HepG2 (cell line): ENCODE results near the gene MYH3. TPM values are rescaled to one million over a fixed set of nuclear protein-coding genes. Genes with fewer than 3 reads are reported as not detected.

Experiments used
- ATAC-seq: fragments of 200-7000 bp; cut with Tn5 transposase; 3 replicates; pipeline ENCODE4 v1.9.1; 2020; ENCODE audit warnings: mild to moderate bottlenecking, moderate library complexity
- BruUV-seq: library from RNA; stranded (reverse); fragments of 400-500 nt; replicated peaks from 2 replicates; lab custom pipeline; 2021; lab: Mats Ljungman, UMichigan
- CTCF ChIA-PET: fragments of 300-600 bp; formaldehyde crosslinking; extraction: SDS; loops from one replicate; lab custom pipeline; 2021; ENCODE audit warnings: low total read pairs, inconsistent platforms, low intra/inter-chr PET ratio; lab: Yijun Ruan, JAX
- POLR2A ChIA-PET: fragments of 350-600 bp; sonication (Branson Sonifier 250); formaldehyde crosslinking; loops from one replicate; lab custom pipeline; 2020; ENCODE audit warnings: antibody characterized with exemption, inconsistent platforms; lab: Yijun Ruan, JAX
- DNase-seq: peaks from one replicate; pipeline ENCODE4 v3.0.0-alpha.2; 2015; ENCODE audit warnings: low spot score
- FAIRE-seq: peaks from 3 replicates; lab custom pipeline; 2011; peaks lifted over from hg19 to GRCh38; lab: Jason Lieb, UNC
- H2AFZ ChIP-seq: one replicate; pipeline ENCODE4 v1.6.1; 2011; ENCODE audit warnings: low read length, inconsistent platforms
- H3K27ac ChIP-seq: fragments of 300-600 bp; 3 replicates; pipeline ENCODE4 v1.8.0; 2011; ENCODE audit warnings: mixed run types, mild to moderate bottlenecking, mixed read lengths, low read length, inconsistent platforms; ENCODE audit not compliant: insufficient read depth; ENCODE audit errors: extremely low read length
- H3K27me3 ChIP-seq, 2 experiments: fragments of 200-600 bp in 1 of 2; 2 replicates in 1 of 2; 3 replicates in 1 of 2; pipeline versions ENCODE4 v1.6.0 to v1.8.0; 2011; ENCODE audit warnings: low read length in 2 of 2, mild to moderate bottlenecking in 2 of 2, moderate library complexity in 2 of 2, inconsistent platforms in 1 of 2; ENCODE audit not compliant: insufficient read depth in 2 of 2, control insufficient read depth in 1 of 2
- H3K36me3 ChIP-seq, 2 experiments: fragments of 200-600 bp in 1 of 2; replicated peaks in 1 of 2; 2 replicates in 1 of 2; 3 replicates in 1 of 2; pipeline versions ENCODE4 v1.5.1 to v1.8.0; 2011; ENCODE audit warnings: low read length in 2 of 2, inconsistent platforms in 1 of 2; ENCODE audit not compliant: insufficient read depth in 2 of 2, control insufficient read depth in 1 of 2
- H3K4me1 ChIP-seq: 2 replicates; pipeline ENCODE4 v1.5.1; 2012; ENCODE audit warnings: low read length, inconsistent platforms; ENCODE audit not compliant: insufficient read depth
- H3K4me2 ChIP-seq: 2 replicates; pipeline ENCODE4 v1.6.0; 2011; ENCODE audit warnings: low read depth, low read length, inconsistent platforms
- H3K4me3 ChIP-seq, 3 experiments: fragments of 200-600 bp in 1 of 3; sonication (generic), shearing (Covaris generic) in 1 of 3; replicated peaks in 1 of 3; 2 replicates each; pipeline ENCODE4 v1.5.1; 2011 to 2016; ENCODE audit warnings: low read length in 3 of 3, inconsistent platforms in 2 of 3, low read depth in 2 of 3, mild to moderate bottlenecking in 2 of 3, control low read depth in 1 of 3, mixed read lengths in 1 of 3; ENCODE audit not compliant: insufficient read depth in 1 of 3
- H3K79me2 ChIP-seq: one replicate; pipeline ENCODE4 v1.6.1; 2011; ENCODE audit warnings: low read length, inconsistent platforms; ENCODE audit not compliant: insufficient read depth
- H3K9ac ChIP-seq: 2 replicates; pipeline ENCODE4 v1.6.0; 2011; ENCODE audit warnings: mild to moderate bottlenecking, low read depth, low read length, inconsistent platforms; ENCODE audit not compliant: insufficient read depth
- H3K9me3 ChIP-seq: 2 replicates; pipeline ENCODE4 v1.5.1; 2012; ENCODE audit warnings: mild to moderate bottlenecking, low read length
- H4K20me1 ChIP-seq: 2 replicates; pipeline ENCODE4 v1.6.0; 2011; ENCODE audit warnings: inconsistent platforms, mild to moderate bottlenecking, low read length, moderate library complexity; ENCODE audit not compliant: insufficient read depth
- CHD2 ChIP-seq: IDR thresholded peaks from 2 replicates; pipeline ENCODE4 v1.6.1; 2011; ENCODE audit warnings: low read depth, low read length, improper control_type of control experiment
- E2F2 ChIP-seq: sonication (generic); formaldehyde crosslinking; IDR thresholded peaks from 2 replicates; pipeline ENCODE4 v1.4.0; 2020; ENCODE audit warnings: missing genetic modification reagents, borderline replicate concordance
- NFIB ChIP-seq: sonication (generic); formaldehyde crosslinking; IDR thresholded peaks from 2 replicates; pipeline ENCODE4 v1.9.0; 2021; ENCODE audit warnings: missing genetic modification reagents, mild to moderate bottlenecking, borderline replicate concordance
- NR2F2 ChIP-seq: IDR thresholded peaks from 2 replicates; pipeline ENCODE4 v1.6.1; 2012; ENCODE audit warnings: low read depth, inconsistent platforms, borderline replicate concordance
- TEAD2 ChIP-seq: sonication (generic); formaldehyde crosslinking; IDR thresholded peaks from 2 replicates; pipeline ENCODE4 v1.9.0; 2021; ENCODE audit warnings: missing genetic modification reagents
- TMF1 ChIP-seq: sonication (generic); formaldehyde crosslinking; IDR thresholded peaks from 2 replicates; pipeline ENCODE4 v1.8.1; 2022; ENCODE audit warnings: low read depth, missing genetic modification reagents
- XRCC5 ChIP-seq: fragments of 200-400 bp; formaldehyde crosslinking; optimal IDR thresholded peaks from 2 replicates; pipeline ENCODE3; 2017; ENCODE audit warnings: mild to moderate bottlenecking, low read length
- ZC3H13 ChIP-seq: sonication (generic); formaldehyde crosslinking; IDR thresholded peaks from 2 replicates; pipeline ENCODE4 v1.8.1; 2023; ENCODE audit warnings: mild to moderate bottlenecking, missing genetic modification reagents, moderate library complexity
- ZGPAT ChIP-seq: IDR thresholded peaks from 2 replicates; pipeline ENCODE4 v1.6.1; 2016; ENCODE audit warnings: mild to moderate bottlenecking
- ZIK1 ChIP-seq: sonication (generic); formaldehyde crosslinking; IDR thresholded peaks from 2 replicates; pipeline ENCODE4 v1.5.0; 2020; ENCODE audit warnings: mild to moderate bottlenecking, low read depth, missing genetic modification reagents, borderline replicate concordance
- ZNF501 ChIP-seq: sonication (generic); formaldehyde crosslinking; IDR thresholded peaks from 2 replicates; pipeline ENCODE4 v1.5.1; 2020; ENCODE audit warnings: mild to moderate bottlenecking, moderate library complexity, missing genetic modification reagents
- ZNF772 ChIP-seq: sonication (generic); formaldehyde crosslinking; IDR thresholded peaks from 2 replicates; pipeline ENCODE4 v1.5.0; 2020; ENCODE audit warnings: mild to moderate bottlenecking, missing genetic modification reagents
- ZSCAN30 ChIP-seq: sonication (generic); formaldehyde crosslinking; IDR thresholded peaks from 2 replicates; pipeline ENCODE4 v1.5.0; 2020; ENCODE audit warnings: mild to moderate bottlenecking, missing genetic modification reagents
- WGBS: methylation state at CpG from one replicate; pipeline ENCODE4 v1.1.6; 2017; ENCODE audit warnings: low lambda C conversion rate; 5-methylcytosine and 5-hydroxymethylcytosine counted together
- in situ Hi-C: cut with HindIII; loops from 2 replicates; pipeline ENCODE4 v1.10.0; 2017; ENCODE audit warnings: low pct_unique_long_range_greater_than_20kb; ENCODE audit not compliant: extremely low pct_ligation_motif_present
- intact Hi-C: fragments of 100-400 bp; cut with micrococcal nuclease; formaldehyde crosslinking; loops from one replicate; pipeline ENCODE4 v1.10.0; 2022; ENCODE audit not compliant: unreplicated experiment
- polyA plus RNA-seq, 8 experiments: library from polyadenylated mRNA; depleted of rRNA in 3 of 8; stranded (reverse) in 7 of 8; unstranded in 1 of 8; fragments of >200 nt; fragmentation: Illumina TruSeq in 4 of 8; extraction: Trizol in 4 of 8; gene quantifications; 2 replicates each; pipeline versions ENCODE4 v1.2.1 to v1.2.3, GENCODE V29; 2011 to 2016; ENCODE audit warnings: low read depth in 4 of 8, missing spikeins in 1 of 8, mixed read lengths in 1 of 8; ENCODE audit not compliant: insufficient read depth in 1 of 8
- total RNA-seq, 5 experiments: library from RNA; depleted of rRNA; stranded (reverse); fragments of >200 nt; fragmentation: Illumina TruSeq; extraction: Trizol; gene quantifications; 2 replicates each; pipeline ENCODE4 v1.2.3, GENCODE V29; 2016; ENCODE audit warnings: low read depth in 1 of 5
- TF ChIP-seq, protein P1 (sequence below): sonication (generic); formaldehyde crosslinking; IDR thresholded peaks from 2 replicates; pipeline ENCODE4 v1.4.0; 2020; ENCODE audit warnings: missing genetic modification reagents

MYH3 gene
- total and polyA plus RNA-seq, 2 of the 13 experiments (the other 11 are each of a cell fraction or from before 2014, with no cell fraction given): 2.5 to 4.5 TPM

DNA sequence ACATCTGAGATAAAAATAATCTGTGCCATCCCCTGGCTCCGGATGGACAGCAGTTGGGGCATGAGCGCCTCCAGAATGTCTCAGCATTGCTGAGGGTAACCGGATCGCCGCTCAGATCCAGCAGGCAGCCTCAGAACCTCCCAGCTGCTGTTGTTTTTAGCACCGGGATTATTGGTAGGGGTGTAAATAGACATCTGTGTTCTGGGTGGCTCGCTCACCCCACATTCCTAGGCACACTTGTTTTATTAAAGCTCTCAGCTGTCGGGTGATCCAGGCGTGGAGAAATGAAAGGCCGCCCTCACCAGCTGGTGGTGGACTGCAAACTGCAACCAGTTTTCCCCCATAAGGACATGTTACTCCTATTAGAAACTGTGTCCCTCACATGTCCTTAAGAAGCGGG is 32.1 kb downstream of the MYH3 start:
- H3K27ac ChIP-seq: no peak overlapping the region
- no peak for ATAC-seq
- peaks cover 0 to 5% of the 10 kb centered on the region in 2 experiments; a peak in 2 of 5 replicates for H3K27me3 ChIP-seq
- no peak overlapping the region for H3K4me3 ChIP-seq
- H3K9me3 ChIP-seq: no peaks in the 10 kb centered on the region
- TF ChIP-seq NR2F2 (no peak), ZGPAT (CRISPR knock-in tag) (no peak), ZSCAN30 (CRISPR knock-in tag) (no peak), CHD2 (no peak), ZNF501 (CRISPR knock-in tag) (no peak), XRCC5 (no peak), ZIK1 (no peak), E2F2 (CRISPR knock-in tag) (no peak), NFIB (CRISPR knock-in tag) (no peak), ZC3H13 (CRISPR knock-in tag) (no peak), TEAD2 (no peak), ZNF772 (CRISPR knock-in tag) (no peak), TMF1 (CRISPR knock-in tag) (no peak)
- TF ChIP-seq, protein P1, sequence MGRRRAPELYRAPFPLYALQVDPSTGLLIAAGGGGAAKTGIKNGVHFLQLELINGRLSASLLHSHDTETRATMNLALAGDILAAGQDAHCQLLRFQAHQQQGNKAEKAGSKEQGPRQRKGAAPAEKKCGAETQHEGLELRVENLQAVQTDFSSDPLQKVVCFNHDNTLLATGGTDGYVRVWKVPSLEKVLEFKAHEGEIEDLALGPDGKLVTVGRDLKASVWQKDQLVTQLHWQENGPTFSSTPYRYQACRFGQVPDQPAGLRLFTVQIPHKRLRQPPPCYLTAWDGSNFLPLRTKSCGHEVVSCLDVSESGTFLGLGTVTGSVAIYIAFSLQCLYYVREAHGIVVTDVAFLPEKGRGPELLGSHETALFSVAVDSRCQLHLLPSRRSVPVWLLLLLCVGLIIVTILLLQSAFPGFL: no peak
- H2AFZ ChIP-seq: no peak overlapping the region
- H3K4me1 ChIP-seq: no peaks in the 10 kb centered on the region
- BruUV-seq: no TSS peak
- no peak for FAIRE-seq
- intact Hi-C loops (no loop called here), in situ Hi-C loops (no loop called here)
- no peaks in the 10 kb centered on the region for H4K20me1 ChIP-seq
- H3K4me2 ChIP-seq: no peak overlapping the region
- H3K9ac ChIP-seq: no peak overlapping the region
- WGBS: 100% methylated on average over 2 of the region's 11 CpGs
- DNase-seq: no peak
- CTCF ChIA-PET: no interaction called here
- no peaks in the 10 kb centered on the region for H3K36me3 ChIP-seq
- POLR2A ChIA-PET: no interaction called here
- H3K79me2 ChIP-seq: no peaks in the 10 kb centered on the region
